GM12873 (cell line): Measurements from ENCODE around the gene PNN.

Experiments
- CTCF ChIP-seq: IDR thresholded peaks from 2 replicates; pipeline ENCODE4 v1.5.1; 2012; ENCODE audit warnings: low read depth, mild to moderate bottlenecking, moderate library complexity, low read length, control low read depth; ENCODE audit not compliant: insufficient read depth; ENCODE audit errors: missing control alignments

Gene PNN

GRCh38 chr14:39231751-39232553 is 56.9 kb downstream of the PNN start:
- peak; percentile 46 for TF ChIP-seq CTCF
